ENCODE measurements around the gene NRG2. TPM values are rescaled to one million over a fixed set of nuclear protein-coding genes. Genes with fewer than 3 reads are reported as not detected.

Gene NRG2
- total RNA-seq, 1 experiment from 2014 or later, result 0.14 TPM

GRCh38 chr5:139969318-139969717 lies 73.8 kb downstream of the NRG2 start:
- DNase-seq (ENCODE audit: low spot score), result no peak

- DNase-seq (ENCODE audit: low spot score), result peak; percentile 79
Observed at GRCh38 chr5:139968547-139969261, 74.4 kb downstream of the NRG2 start.

DNA sequence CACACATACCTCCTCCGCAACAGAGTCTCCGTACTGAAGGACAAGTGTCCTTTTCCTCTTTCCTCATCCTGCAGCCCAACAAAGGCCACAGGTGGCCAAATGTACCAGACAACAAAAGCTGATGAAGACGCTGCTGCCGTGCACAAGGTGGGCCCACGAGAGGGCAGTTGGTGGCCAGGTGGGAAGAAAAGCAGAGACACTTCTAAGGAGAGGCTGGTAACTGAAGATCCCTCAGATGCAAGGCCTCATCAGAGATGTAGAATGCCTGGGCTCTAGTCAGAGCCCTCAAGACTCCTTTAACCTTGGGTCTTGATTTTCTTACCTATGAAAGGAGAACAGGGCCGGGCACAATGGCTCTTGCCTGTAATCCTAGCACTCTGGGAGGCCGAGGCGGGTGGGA lies 75.7 kb downstream of the NRG2 start:
- DNase-seq (ENCODE audit: low spot score), result no peak

DNA sequence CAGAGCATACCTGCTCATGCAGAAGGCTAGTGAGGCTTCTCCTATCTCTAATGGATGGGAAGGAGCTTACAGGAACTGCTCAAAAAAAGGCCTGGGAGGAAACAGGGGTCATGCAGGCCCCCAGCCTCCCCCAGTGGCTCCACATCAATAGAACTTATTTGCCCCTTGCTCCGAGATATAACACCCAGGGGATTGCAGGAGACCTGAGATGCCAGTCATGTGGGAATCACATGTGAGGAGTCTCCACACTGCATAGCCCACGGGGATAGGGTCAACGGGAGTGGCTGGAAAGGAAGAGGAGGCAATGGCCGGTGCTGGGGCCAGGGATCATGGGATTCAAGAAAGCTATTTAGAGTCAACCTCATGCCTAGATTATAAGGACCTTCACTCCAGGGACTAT lies 76.2 kb downstream of the NRG2 start:
- no peak for DNase-seq (ENCODE audit: low spot score)

DNA sequence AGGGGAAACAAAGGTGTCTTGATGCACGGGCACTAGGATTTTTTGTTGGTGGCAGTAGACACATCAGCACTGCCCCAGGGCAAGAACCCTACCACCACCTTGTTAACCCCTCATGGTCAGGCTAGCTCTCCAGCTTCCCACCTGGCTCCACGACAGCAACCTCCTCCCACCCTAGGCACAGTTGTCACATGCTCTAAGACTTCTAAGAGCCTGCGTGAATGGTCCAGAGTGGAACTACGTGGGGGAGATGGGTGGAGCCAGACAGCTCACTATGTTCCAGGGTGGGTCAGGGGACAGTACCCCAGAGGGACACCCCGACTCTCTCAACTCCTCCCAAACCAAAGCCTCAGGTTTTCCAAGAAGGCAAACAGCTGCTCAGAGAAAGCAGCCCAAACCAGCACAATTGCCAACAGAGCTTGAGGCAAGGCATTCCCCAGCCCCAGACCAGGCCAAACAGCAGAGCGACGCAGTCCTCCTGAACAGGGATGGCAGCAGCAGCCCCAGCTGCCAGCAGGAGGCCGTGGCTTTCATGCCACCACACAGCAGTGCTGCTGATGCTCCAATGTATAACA lies 78.0 kb downstream of the NRG2 start:
- DNase-seq (ENCODE audit: low spot score), result no peak

- DNase-seq (ENCODE audit: low spot score), result no peak
Observed at GRCh38 chr5:139964266-139964993, 78.7 kb downstream of the NRG2 start.

DNA sequence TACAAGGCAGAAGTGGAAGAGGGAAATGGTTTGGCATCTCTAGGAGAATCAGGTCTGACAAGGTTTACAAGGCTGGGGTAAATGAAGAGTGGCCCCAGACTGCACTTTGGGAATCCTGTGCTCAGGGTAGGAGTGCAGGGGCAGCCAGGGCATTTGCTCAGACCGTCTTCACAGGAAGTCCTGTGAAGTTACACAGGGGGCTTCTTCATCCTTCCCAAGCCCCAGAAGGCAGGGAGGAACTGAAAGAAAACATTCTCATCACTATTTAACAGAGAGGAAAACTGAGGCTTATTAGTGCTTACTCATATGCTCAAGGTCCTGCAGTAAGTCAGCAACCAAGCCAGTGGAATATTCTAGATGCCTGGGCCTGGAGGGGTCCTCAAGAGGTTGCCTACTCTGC lies 80.7 kb downstream of the NRG2 start:
- DNase-seq (ENCODE audit: low spot score), result no peak

- peak; percentile 27 for DNase-seq (ENCODE audit: low spot score)
Observed at GRCh38 chr5:139961435-139962157, 81.5 kb downstream of the NRG2 start.

DNA sequence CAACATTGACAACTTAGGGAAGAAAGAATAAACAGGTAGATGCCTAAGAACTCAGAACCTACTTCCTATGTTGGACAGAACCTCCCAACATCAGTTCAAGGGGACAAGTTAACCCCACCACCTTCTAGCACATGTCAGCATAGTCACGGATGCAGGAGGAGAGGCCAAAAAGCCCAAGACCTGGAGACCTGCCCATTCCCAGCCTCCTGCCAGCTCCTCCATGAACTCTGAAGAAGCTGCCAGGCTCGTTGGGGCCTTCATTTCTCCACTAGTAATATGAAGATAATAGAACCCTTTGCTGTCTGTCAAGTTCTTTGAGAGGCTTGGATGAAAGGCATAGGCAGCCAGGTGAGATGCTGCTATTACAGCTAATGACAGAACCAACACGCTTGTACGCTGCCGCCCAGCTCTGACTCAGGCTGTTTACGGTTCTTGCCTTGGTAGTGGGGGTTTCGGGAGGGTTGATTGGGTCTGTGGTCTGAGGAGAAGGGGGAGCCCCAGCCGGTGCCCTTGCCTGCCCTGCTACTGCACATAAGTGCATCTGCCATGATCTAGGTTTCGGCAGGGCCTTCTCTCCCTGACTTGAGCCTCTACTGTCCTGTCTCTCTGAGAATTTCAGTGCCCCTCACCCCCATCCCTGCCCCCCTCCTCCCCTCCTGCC lies 82.2 kb downstream of the NRG2 start:
- DNase-seq (ENCODE audit: low spot score), result no peak

DNA sequence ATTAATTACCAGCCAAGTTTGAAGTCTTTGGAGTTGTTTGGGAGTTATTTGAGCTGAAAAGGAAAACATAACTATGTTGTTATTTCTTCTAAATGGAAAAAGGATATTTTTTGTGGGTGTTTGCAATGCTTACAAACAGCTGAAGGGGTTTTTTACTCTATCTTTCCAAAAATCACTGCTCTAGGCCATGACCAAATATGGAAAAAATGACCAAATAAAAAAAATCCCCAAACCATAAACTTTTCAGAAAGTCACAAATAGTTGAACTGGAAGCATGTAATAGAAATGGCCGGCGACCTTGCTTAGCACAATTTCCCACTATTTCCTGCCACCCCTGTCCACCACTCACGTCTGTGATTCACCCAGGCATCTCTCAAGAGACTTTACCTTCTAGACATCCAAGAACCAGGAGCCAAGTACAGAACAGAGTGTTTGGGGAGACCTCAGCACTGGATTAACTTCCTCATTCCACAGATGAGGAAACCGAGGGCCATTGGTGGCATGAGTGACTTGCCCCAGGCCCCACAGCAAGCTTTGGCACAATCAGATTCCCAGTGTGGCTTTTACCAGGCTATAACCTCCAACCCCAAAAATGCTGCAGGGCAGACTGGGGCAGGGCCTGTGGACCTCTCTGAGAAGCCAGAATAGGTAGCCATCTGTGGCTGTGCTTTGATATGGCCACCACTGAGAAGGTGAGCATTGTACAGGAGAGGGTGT lies 84.5 kb downstream of the NRG2 start:
- no peak for DNase-seq (ENCODE audit: low spot score)

DNA sequence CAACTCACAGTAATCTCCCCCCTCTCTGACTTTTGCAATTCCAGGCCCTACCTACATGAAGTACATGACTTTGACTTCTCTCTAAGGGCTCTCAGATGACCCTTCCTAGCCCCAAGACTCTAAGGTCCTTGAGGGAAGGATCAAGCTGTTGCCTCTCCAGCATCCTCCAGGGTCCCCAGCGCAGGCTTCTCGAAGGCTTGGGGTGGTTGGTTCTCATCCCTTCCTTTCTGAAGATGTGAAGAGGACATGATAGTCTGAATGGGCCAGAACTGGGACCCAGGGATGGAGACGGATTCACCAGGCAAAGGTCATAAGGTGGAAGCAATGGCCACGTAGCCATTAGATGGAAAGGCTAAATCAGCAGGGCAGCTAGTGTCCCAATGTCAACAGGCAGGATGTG lies 86.8 kb downstream of the NRG2 start:
- DNase-seq (ENCODE audit: low spot score), result no peak

GRCh38 chr5:139955616-139956273 lies 87.4 kb downstream of the NRG2 start:
- no peak for DNase-seq (ENCODE audit: low spot score)

DNA sequence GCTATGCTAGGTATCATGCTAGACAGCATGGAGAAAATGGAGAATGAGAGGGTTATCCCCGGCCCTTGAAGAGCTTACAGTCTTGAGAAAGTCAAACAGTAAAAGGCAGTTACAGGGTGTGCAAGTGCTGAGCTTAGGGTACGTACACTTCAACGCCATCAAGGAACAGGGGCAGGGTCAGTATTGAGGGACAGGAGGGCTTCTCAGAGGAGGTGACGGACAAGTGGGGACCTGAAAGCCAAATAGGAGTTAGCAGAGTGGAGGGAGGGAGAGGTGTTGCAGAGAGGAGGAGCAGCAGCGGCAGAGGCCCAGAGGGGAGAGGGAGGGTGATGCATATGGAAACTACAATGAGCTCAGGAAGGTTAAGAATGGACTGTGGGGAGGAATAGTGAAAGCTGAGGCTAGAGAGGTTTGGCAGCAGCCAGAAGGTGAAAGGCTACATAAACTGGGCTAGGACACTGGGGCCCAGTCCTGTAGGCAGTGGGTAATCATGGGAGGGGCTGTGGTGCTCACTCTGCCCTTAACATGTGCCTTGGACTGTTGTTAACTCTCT lies 88.0 kb downstream of the NRG2 start:
- no peak for DNase-seq (ENCODE audit: low spot score)

GRCh38 chr5:139954462-139954861 lies 88.6 kb downstream of the NRG2 start:
- no peak for DNase-seq (ENCODE audit: low spot score)

GRCh38 chr5:139954022-139954421 lies 89.1 kb downstream of the NRG2 start:
- DNase-seq (ENCODE audit: low spot score), result no peak

DNA sequence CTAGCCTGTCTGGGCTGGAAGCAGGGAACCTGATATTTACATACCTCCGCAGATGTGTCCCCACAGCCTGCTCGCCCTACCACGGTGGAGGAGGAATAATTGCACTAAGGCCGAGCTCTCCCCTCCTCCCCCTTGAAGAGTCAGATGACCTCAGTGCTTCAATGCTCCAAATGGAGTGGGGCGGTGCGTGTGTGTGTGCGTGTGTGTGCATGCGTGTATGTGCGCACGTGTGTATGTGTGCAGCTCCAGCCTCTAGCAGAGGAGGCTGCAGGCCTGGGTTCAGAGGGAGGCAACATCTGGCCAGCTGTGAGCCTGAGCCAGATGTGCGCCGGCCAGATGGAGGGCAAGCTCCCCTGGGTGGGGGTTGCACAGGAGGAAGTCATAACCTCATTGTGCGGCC lies 90.5 kb downstream of the NRG2 start:
- DNase-seq (ENCODE audit: low spot score), result no peak

DNA sequence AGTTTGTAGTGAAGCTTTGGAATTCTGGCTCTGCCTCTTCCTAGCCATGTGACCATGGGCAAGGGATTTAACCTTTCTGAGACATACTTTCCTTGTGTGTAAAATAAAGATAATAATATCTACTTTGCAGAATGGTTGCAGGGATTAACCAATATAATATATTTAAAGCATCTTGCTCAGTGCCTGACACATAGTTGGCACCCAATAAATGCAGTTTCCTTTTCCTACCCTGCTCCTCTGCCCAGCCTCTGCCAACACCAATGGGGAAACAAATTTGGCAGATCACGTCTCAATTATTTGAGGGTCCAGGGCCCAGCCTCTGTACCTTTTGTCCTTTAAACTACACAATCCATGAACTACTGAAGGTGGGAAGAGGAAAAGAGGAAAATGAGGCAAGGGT lies 91.1 kb downstream of the NRG2 start:
- DNase-seq (ENCODE audit: low spot score), result no peak

DNA sequence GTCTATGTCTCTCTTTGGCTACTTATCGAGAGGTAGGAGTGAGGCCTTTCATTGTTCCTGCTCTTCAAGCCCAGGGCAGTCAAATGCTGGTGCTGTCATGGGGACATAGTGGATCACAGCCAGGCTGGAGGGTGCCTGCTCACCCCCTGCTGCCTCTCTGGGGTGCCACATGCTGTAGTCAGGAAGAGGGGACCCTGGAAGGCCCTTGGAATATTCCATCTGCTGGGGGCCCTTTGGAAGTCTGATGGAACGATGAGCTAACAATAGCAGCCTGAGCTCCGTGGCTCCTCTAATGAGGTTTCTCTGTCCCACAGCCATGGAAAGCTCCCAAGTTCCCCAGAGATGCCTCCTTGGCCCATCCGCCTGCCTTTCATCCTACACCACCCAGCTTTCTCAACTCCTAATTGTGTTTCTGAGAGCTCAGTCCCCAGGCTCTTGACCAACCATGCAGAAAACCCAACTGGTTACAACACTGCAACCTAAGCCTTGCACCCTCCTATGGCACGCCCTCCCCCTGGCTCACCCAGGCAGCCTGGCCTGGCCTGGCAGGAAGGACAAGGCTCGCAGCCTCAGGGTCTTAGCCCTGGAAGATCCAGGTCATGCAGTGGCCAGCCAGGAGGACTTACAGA lies 91.7 kb downstream of the NRG2 start:
- no peak for DNase-seq (ENCODE audit: low spot score)

GRCh38 chr5:139950436-139950835 lies 92.7 kb downstream of the NRG2 start:
- no peak for DNase-seq (ENCODE audit: low spot score)

DNA sequence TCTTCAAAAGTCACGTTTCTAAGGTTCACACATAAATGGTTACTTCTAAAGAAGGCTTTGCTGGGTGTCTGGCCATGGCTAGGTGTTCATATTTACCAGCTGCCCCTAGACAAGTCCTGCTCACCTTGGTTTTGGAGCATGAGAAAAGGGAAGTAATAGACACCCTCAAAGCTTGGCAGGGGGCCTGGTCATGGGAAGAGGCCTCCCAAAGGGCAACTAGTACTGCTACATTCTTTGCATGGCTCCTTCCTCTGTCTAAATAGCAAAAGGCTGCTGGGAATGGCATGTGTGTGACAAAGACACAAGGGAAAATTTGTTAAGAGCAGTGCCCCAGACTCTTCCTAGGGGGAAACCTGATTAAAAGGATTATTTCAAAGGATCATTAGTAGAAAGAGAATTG lies 93.4 kb downstream of the NRG2 start:
- no peak for DNase-seq (ENCODE audit: low spot score)

Data from H4 (cell line).